ENCODE measurements around the gene ARHGAP19.

The ARHGAP19 gene

GRCh38 chr10:97292097-97292861 lies at the start of gene ARHGAP19:
Gene ARHGAP19 (minus strand): TSS chr10:97292637. CDS start chr10:97292627, 10 bp downstream.
- peak within 1 kb of the TSS; percentile 79 for H3K4me3 ChIP-seq (ENCODE audit: low read length)
- no peak for TF ChIP-seq CTCF (IDR thresholded peaks at IDR 0.05; ENCODE audit: insufficient read depth, low read depth, low read length, missing control alignments)
- DNase-seq (ENCODE audit: low read depth): peak; percentile 99

GRCh38 chr10:97341416-97341815 lies 49.0 kb upstream of the ARHGAP19 start:
- TF ChIP-seq CTCF (IDR thresholded peaks at IDR 0.05; ENCODE audit: insufficient read depth, low read depth, low read length, missing control alignments): no peak
- DNase-seq (ENCODE audit: low read depth): no peak
- H3K4me3 ChIP-seq (ENCODE audit: low read length): no peak overlapping the region

- no peak for DNase-seq (ENCODE audit: low read depth)
- no peak overlapping the region for H3K4me3 ChIP-seq (ENCODE audit: low read length)
- no peak for TF ChIP-seq CTCF (IDR thresholded peaks at IDR 0.05; ENCODE audit: insufficient read depth, low read depth, low read length, missing control alignments)
Measured at GRCh38 chr10:97338041-97338440, 45.6 kb upstream of the ARHGAP19 start.

- TF ChIP-seq CTCF (IDR thresholded peaks at IDR 0.05; ENCODE audit: insufficient read depth, low read depth, low read length, missing control alignments): no peak
- H3K4me3 ChIP-seq (ENCODE audit: low read length): no peak overlapping the region
- peak; percentile 89 for DNase-seq (ENCODE audit: low read depth)
Measured at GRCh38 chr10:97336942-97337831, 44.8 kb upstream of the ARHGAP19 start.

GRCh38 chr10:97336446-97336845 lies 44.0 kb upstream of the ARHGAP19 start:
- no peak overlapping the region for H3K4me3 ChIP-seq (ENCODE audit: low read length)
- TF ChIP-seq CTCF (IDR thresholded peaks at IDR 0.05; ENCODE audit: insufficient read depth, low read depth, low read length, missing control alignments): no peak
- peak; percentile 25 for DNase-seq (ENCODE audit: low read depth)

- H3K4me3 ChIP-seq (ENCODE audit: low read length): no peak overlapping the region
- TF ChIP-seq CTCF (IDR thresholded peaks at IDR 0.05; ENCODE audit: insufficient read depth, low read depth, low read length, missing control alignments): no peak
- DNase-seq (ENCODE audit: low read depth): no peak
Measured at GRCh38 chr10:97336006-97336405, 43.6 kb upstream of the ARHGAP19 start.
